Activated CD8-positive, alpha-beta memory T cell treated with anti-CD3 and anti-CD28 coated beads, Interleukin-2, amount 10 ng/mL, durations not matched to agents 7 days and 5 days (primary cell): ENCODE results near the gene NFIC. TPM values are rescaled to one million over a fixed set of nuclear protein-coding genes. Genes with fewer than 3 reads are reported as not detected.
"Not testable (repeated sequence)": the region's sequence is repeated elsewhere in the genome, so short reads cannot be mapped to it uniquely, and the experiment has no call there.

Experiments
- ATAC-seq: fragments of 150-1000 bp; cut with Tn5 transposase; one replicate; pipeline ENCODE4 v1.10.0; 2021; ENCODE audit warnings: moderate library complexity
- CTCF ChIA-PET: fragments of 350-600 bp; sonication (Branson Sonifier 250); formaldehyde crosslinking; loops from one replicate; lab custom pipeline; 2021; ENCODE audit warnings: antibody characterized with exemption; lab: Charles Lee
- DNase-seq: peaks from one replicate; pipeline ENCODE4 v3.0.0-alpha.2; 2020
- H3K27ac Mint-ChIP-seq: one replicate; pipeline ENCODE4 v1.8.0; 2021; ENCODE audit warnings: mild to moderate bottlenecking, mixed read lengths
- H3K27me3 Mint-ChIP-seq: one replicate; pipeline ENCODE4 v1.8.0; 2021; ENCODE audit warnings: mixed read lengths
- H3K36me3 Mint-ChIP-seq: one replicate; pipeline ENCODE4 v1.8.0; 2021; ENCODE audit warnings: mild to moderate bottlenecking, mixed read lengths
- H3K4me1 Mint-ChIP-seq: one replicate; pipeline ENCODE4 v1.8.0; 2021; ENCODE audit warnings: mixed read lengths
- H3K4me3 Mint-ChIP-seq: one replicate; pipeline ENCODE4 v1.8.0; 2021; ENCODE audit warnings: mild to moderate bottlenecking, moderate library complexity, mixed read lengths
- H3K9me3 Mint-ChIP-seq: one replicate; pipeline ENCODE4 v1.8.0; 2022; ENCODE audit warnings: low read depth, mixed read lengths
- total RNA-seq, 2 experiments: library from RNA; stranded (reverse); gene quantifications; one replicate each; pipeline ENCODE4 v1.2.3, GENCODE V29; 2021

NFIC gene
- total RNA-seq, 2 experiments from 2014 or later = 14.0 to 15.1 TPM

GRCh38 chr19:3396881-3397265 is 30.5 kb downstream of the NFIC start:
- Mint-ChIP-seq H3K4me3 (no peak overlapping the region), H3K27me3 (no peaks in the 10 kb centered on the region), H3K27ac (no peak overlapping the region), H3K4me1 (no peaks in the 10 kb centered on the region), H3K36me3 (no peaks in the 10 kb centered on the region), H3K9me3 (no peaks in the 10 kb centered on the region)
- no peak for DNase-seq
- ATAC-seq = no peak
- CTCF ChIA-PET = interaction anchor here (1.2 kb wide), 1 partner anchor 33 kb away, joined by 3 read pairs; no protein-coding TSS in a partner anchor

- H3K27me3 Mint-ChIP-seq = no peaks in the 10 kb centered on the region
- no peak for ATAC-seq
- H3K9me3 Mint-ChIP-seq = no peaks in the 10 kb centered on the region
- no peak overlapping the region for H3K4me3 Mint-ChIP-seq
- no peaks in the 10 kb centered on the region for H3K36me3 Mint-ChIP-seq
- CTCF ChIA-PET = no interaction called here
- DNase-seq = no peak
- H3K4me1 Mint-ChIP-seq = no peaks in the 10 kb centered on the region
- no peak overlapping the region for H3K27ac Mint-ChIP-seq
Observed at GRCh38 chr19:3397266-3398022, 31.1 kb downstream of the NFIC start.

DNA sequence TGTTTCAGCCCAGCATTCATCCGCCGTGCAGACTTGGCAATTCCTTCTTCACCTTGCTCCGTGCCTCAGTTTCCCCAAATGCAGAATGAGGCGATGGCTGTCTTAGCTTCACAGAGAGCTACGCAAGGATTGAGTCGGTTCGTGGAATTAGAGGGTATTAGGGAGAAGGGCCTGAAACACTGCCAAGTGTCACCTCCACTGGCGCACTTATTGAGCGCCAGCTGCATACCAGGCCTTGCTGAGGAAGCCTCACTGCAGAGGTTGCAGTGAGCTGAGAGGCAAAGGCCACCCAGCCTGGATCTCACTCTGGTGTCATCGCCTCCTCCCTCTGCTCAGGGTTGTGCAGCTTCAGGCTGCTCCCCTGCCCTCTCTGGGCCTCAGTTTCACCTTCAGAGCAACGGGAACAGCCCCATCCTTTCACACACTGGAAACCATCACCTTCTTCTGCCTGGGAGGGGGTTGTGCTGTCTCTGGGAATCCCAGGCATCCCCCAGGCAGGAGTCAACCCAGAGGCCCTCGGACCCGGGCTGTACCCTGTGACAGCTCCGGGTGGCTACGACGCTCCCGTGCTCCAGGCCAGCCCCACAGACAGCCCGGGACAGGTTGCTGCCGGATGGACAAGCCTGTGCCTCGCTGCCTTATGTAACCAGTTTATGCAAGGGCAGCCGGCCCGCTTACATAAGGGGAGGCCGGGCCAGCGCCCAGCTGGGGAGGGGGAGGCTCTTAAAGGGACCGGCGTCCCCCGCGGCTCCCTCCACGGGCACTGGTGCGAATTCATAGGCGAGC is 31.9 kb downstream of the NFIC start:
- Mint-ChIP-seq H3K9me3 (no peaks in the 10 kb centered on the region), H3K27me3 (no peaks in the 10 kb centered on the region), H3K4me3 (no peak overlapping the region), H3K36me3 (no peaks in the 10 kb centered on the region), H3K4me1 (no peaks in the 10 kb centered on the region), H3K27ac (no peak overlapping the region)
- no peak for ATAC-seq
- CTCF ChIA-PET = no interaction called here
- no peak for DNase-seq

GRCh38 chr19:3398900-3399278 is 32.5 kb downstream of the NFIC start:
- no peak for ATAC-seq
- Mint-ChIP-seq H3K4me3 (no peak overlapping the region), H3K27ac (no peak overlapping the region), H3K36me3 (no peaks in the 10 kb centered on the region), H3K4me1 (no peaks in the 10 kb centered on the region), H3K9me3 (no peaks in the 10 kb centered on the region), H3K27me3 (no peaks in the 10 kb centered on the region)
- no peak for DNase-seq
- CTCF ChIA-PET = no interaction called here

GRCh38 chr19:3399311-3399710 is 32.9 kb downstream of the NFIC start:
- H3K4me3 Mint-ChIP-seq, ATAC-seq, H3K9me3 Mint-ChIP-seq, H3K27ac Mint-ChIP-seq, H3K4me1 Mint-ChIP-seq, H3K36me3 Mint-ChIP-seq, CTCF ChIA-PET, H3K27me3 Mint-ChIP-seq, DNase-seq: not testable (repeated sequence)

GRCh38 chr19:3401004-3401768 is 34.8 kb downstream of the NFIC start:
- no peaks in the 10 kb centered on the region for H3K27me3 Mint-ChIP-seq
- no peak overlapping the region for H3K27ac Mint-ChIP-seq
- H3K4me1 Mint-ChIP-seq = no peaks in the 10 kb centered on the region
- no peaks in the 10 kb centered on the region for H3K36me3 Mint-ChIP-seq
- no peak overlapping the region for H3K4me3 Mint-ChIP-seq
- no peaks in the 10 kb centered on the region for H3K9me3 Mint-ChIP-seq
- CTCF ChIA-PET = interaction anchor here (1.0 kb wide), 1 partner anchor 71 kb away, joined by 3 read pairs; no protein-coding TSS in a partner anchor
- no peak for ATAC-seq
- DNase-seq = no peak

DNA sequence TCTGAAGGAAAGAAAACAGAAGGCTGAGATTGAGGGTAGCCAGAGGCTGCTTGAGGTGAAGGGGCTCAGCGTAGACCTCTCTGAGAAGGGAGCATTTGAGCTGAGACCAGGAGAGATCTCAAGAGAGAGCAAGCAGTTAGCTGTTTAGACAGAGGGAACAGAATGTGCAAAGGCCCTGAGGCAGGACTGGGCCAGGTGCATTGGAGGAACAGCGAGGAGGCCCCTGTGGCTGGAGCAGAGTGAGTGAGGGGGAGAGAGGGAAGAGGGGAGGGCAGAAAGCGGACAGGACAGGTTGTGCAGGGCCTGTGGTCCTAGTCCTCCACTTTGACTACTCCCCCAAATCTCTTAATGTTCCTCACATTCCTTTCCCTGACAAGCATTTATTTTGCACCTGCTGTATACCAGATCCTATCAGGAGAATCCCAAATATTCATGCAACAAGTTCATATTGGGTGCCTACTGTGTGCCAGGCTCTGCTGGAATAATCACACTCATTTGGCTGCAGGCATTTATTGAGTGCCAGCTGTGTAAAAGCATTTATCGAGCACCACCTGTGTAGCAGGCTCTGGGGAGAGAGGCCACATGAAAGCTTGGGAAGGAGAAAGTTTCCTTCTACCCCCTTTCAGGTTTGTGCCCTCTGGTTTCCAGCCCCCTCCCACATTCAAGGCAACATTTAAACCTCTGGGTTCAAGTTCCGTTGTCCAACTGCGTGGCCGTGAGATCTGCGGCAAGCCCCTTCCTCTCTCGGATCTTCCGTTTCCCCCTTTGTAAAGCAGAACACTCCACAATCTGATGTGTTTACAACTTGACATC is 36.5 kb downstream of the NFIC start:
- H3K9me3 Mint-ChIP-seq = no peaks in the 10 kb centered on the region
- H3K4me1 Mint-ChIP-seq = no peaks in the 10 kb centered on the region
- H3K27me3 Mint-ChIP-seq = no peaks in the 10 kb centered on the region
- CTCF ChIA-PET = no interaction called here
- no peak overlapping the region for H3K27ac Mint-ChIP-seq
- DNase-seq = no peak
- no peak for ATAC-seq
- H3K4me3 Mint-ChIP-seq = no peak overlapping the region
- H3K36me3 Mint-ChIP-seq = no peaks in the 10 kb centered on the region

- Mint-ChIP-seq H3K9me3 (no peaks in the 10 kb centered on the region), H3K27ac (no peak overlapping the region), H3K4me3 (no peak overlapping the region), H3K4me1 (no peaks in the 10 kb centered on the region), H3K27me3 (no peaks in the 10 kb centered on the region), H3K36me3 (no peaks in the 10 kb centered on the region)
- DNase-seq (no peak), ATAC-seq (no peak)
- CTCF ChIA-PET = no interaction called here
Observed at GRCh38 chr19:3403489-3404323, 37.3 kb downstream of the NFIC start.

DNA sequence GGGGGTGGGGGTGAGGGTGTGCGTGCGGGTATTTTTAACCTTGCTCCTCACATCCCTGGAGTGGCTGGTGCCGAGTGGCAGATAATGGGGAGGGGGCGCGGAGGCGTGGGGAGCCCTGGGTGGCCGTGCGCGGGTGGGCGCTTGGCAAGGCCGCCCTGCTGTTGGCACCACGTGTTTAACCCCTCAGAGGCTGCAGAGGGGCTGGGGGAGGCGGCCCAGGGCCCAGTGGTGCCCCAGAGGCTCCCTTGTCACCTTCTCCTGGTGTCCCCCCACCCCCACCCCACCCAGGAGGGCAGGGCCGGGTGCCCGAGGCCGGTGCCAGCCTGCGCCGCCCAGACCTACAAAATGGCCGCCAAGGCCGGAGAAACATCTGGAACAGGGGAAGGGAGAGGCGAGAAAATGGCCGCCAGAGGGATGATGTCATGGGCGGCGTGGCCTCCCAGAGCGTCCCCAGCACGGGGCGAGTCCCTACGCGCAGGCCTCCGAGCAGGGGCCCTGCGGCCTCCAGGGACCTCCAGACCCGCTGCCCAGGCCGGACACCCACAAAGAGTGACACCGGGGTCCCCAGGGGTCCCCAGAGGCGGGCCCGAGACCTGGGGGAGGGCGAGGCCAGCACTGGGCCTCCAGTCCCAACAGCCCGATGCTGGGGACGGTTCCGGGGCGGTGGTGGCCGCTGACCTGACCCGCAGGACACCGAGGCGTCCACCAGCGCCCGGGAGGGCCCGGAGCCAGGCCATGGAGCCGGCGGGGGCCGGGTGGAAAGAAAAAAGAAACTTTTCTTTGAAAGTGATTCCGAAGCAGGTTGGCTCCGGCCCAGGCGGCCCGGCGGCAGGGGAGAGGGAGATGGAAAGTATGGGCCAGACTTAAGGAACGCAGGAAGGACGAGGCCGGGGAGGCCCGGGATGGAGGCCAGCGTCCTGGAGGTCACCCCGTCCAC is 38.2 kb downstream of the NFIC start:
- H3K36me3 Mint-ChIP-seq = no peaks in the 10 kb centered on the region
- DNase-seq (no peak), ATAC-seq (no peak)
- no peaks in the 10 kb centered on the region for H3K9me3 Mint-ChIP-seq
- no peak overlapping the region for H3K4me3 Mint-ChIP-seq
- no peaks in the 10 kb centered on the region for H3K4me1 Mint-ChIP-seq
- CTCF ChIA-PET = no interaction called here
- no peaks in the 10 kb centered on the region for H3K27me3 Mint-ChIP-seq
- H3K27ac Mint-ChIP-seq = no peak overlapping the region

GRCh38 chr19:3405261-3405653 is 38.9 kb downstream of the NFIC start:
- CTCF ChIA-PET = no interaction called here
- Mint-ChIP-seq H3K27me3 (no peaks in the 10 kb centered on the region), H3K9me3 (no peaks in the 10 kb centered on the region), H3K4me3 (no peak overlapping the region), H3K36me3 (no peaks in the 10 kb centered on the region), H3K27ac (no peak overlapping the region), H3K4me1 (no peaks in the 10 kb centered on the region)
- DNase-seq (no peak), ATAC-seq (no peak)

- H3K27me3 Mint-ChIP-seq = no peaks in the 10 kb centered on the region
- DNase-seq (no peak), ATAC-seq (no peak)
- H3K27ac Mint-ChIP-seq = no peak overlapping the region
- H3K36me3 Mint-ChIP-seq = no peaks in the 10 kb centered on the region
- CTCF ChIA-PET = no interaction called here
- no peak overlapping the region for H3K4me3 Mint-ChIP-seq
- no peaks in the 10 kb centered on the region for H3K9me3 Mint-ChIP-seq
- H3K4me1 Mint-ChIP-seq = no peaks in the 10 kb centered on the region
Observed at GRCh38 chr19:3406571-3407111, 40.3 kb downstream of the NFIC start.
